Occipital lobe (tissue), 3 donors: ENCODE data around the gene HSPA5. TPM values are rescaled to one million over a fixed set of nuclear protein-coding genes. Genes with fewer than 3 reads are reported as not detected.
"Not testable (repeated sequence)": the region's sequence is repeated elsewhere in the genome, so short reads cannot be mapped to it uniquely, and the experiment has no call there.

ENCODE experiments used
- DNase-seq: peaks from one replicate; lab custom pipeline; 2025; lab: John Stamatoyannopoulos, UW
- small RNA-seq: library from RNA; depleted of rRNA; stranded (forward); fragments of <200 nt; gene quantifications from one replicate; pipeline ENCODE3, GENCODE V24; 2014
- total RNA-seq: library from RNA; depleted of rRNA; stranded (reverse); fragments of >200 nt; gene quantifications from one replicate; pipeline ENCODE4 v1.2.3, GENCODE V29; 2014

The HSPA5 gene
- total RNA-seq, 1 donor from 2014 or later, result 25.4 TPM

DNA sequence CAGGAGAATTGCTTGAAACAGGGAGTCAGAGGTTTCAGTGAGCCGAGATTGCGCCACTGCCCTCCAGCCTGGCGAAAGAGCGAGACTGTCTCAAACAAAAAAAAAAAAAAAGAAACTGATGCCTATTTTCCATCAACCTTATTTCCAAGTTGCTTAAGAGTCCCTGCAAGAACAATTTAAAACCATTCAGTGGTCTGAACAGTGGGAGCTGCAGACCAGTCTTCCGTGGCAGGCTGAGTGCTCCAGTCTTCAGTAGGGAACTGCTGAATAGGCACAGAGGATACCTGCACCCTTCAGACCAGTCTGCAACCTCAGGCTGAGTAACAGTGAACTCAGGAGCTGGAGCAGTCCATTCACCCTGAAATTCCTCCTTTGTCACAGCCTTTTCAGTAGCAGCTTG lies 46.7 kb downstream of the HSPA5 start:
- not testable (repeated sequence) for DNase-seq

DNA sequence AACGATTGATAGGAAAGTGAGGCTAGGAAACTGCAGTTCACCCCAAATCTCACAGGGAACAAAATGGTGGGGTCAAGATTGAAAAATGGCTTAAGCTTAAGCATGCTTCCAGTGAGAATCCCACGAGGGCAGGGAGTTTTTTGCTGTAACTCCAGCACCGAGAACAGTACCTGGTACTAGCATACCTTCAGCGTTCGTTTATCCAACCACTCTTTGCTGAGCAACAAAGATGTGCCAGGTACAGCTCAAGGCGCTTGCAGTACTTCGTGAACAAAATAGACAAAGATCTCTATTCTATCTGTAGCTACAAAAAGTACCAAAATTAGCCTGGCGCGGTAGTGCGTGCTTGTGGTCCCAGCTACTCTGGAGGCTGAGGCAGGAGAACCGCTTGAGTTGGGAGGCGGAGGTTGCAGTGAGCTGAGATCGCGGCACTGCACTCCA lies 50.8 kb downstream of the HSPA5 start:
- DNase-seq, result no peak

GRCh38 chr9:125189361-125190289 lies 51.5 kb downstream of the HSPA5 start, which contains the start of gene PPP6C:
Gene PPP6C, minus strand, starts transcription at chr9:125189803. Its CDS starts 85 bp downstream, at chr9:125189718.
- peak; percentile 95 for DNase-seq

- no peak for DNase-seq
Measured at GRCh38 chr9:125189011-125189360, 52.2 kb downstream of the HSPA5 start.

Small RNA genes within 50 kb of the gene (small RNA-seq; reads per million reads assigned to genes)
- not detected for gene AL354710.1

Other genes with a start within 250 kb of the HSPA5 start
- 51.3 TPM for gene SCAI, start 97.8 kb downstream of the HSPA5 start, total RNA-seq
- 23.1 TPM for gene PPP6C, start 51.5 kb downstream of the HSPA5 start, total RNA-seq
- gene RABEPK, start 40.8 kb downstream of the HSPA5 start, total RNA-seq, result 17.5 TPM
- 81.6 TPM for gene GAPVD1, start 20.5 kb upstream of the HSPA5 start, total RNA-seq